Natural killer cell (primary cell): Measurements from ENCODE around the gene TRERF1. TPM values are rescaled to one million over a fixed set of nuclear protein-coding genes. Genes with fewer than 3 reads are reported as not detected.

Source experiments
- ATAC-seq, 3 donors: fragments of 150-1000 bp in 2 of 3; fragments of 200-7000 bp in 1 of 3; cut with Tn5 transposase; 1 replicate in 1 of 3; 2 replicates in 2 of 3; pipeline ENCODE4 v1.10.0; 2021; ENCODE audit warnings: mild to moderate bottlenecking in 2 of 3, moderate library complexity in 2 of 3
- DNase-seq, 2 donors: peaks; one replicate each; pipeline versions ENCODE4 v3.0.0 to v3.0.0-alpha.2; 2013 to 2021; ENCODE audit warnings: mixed read lengths in 1 of 2
- H3K27ac ChIP-seq: one replicate; pipeline ENCODE4 v1.5.1; 2013; ENCODE audit warnings: mild to moderate bottlenecking, low read length
- H3K27me3 ChIP-seq: one replicate; pipeline ENCODE4 v1.6.1; 2013; ENCODE audit warnings: low read length; ENCODE audit not compliant: control insufficient read depth, insufficient read depth
- H3K36me3 ChIP-seq: one replicate; pipeline ENCODE4 v1.6.1; 2013; ENCODE audit warnings: low read length; ENCODE audit not compliant: control insufficient read depth, insufficient read depth
- H3K4me1 ChIP-seq: one replicate; pipeline ENCODE4 v1.6.1; 2013; ENCODE audit warnings: low read length; ENCODE audit not compliant: control insufficient read depth, insufficient read depth
- H3K4me3 ChIP-seq: one replicate; pipeline ENCODE4 v1.5.1; 2013; ENCODE audit warnings: low read length
- H3K9me3 ChIP-seq: one replicate; pipeline ENCODE4 v1.6.1; 2013; ENCODE audit warnings: low read length; ENCODE audit not compliant: control insufficient read depth, insufficient read depth
- H3K27ac Mint-ChIP-seq, 2 donors: one replicate each; pipeline ENCODE4 v1.8.0; 2022; ENCODE audit warnings: mild to moderate bottlenecking in 2 of 2, mixed read lengths in 2 of 2, moderate library complexity in 1 of 2
- H3K27me3 Mint-ChIP-seq, 2 donors: one replicate each; pipeline ENCODE4 v1.8.0; 2022; ENCODE audit warnings: low read depth in 2 of 2, mixed read lengths in 2 of 2
- H3K36me3 Mint-ChIP-seq: one replicate; pipeline ENCODE4 v1.8.0; 2022; ENCODE audit warnings: mixed read lengths
- H3K4me1 Mint-ChIP-seq, 2 donors: one replicate each; pipeline ENCODE4 v1.8.0; 2022; ENCODE audit warnings: mixed read lengths in 2 of 2
- H3K4me3 Mint-ChIP-seq: one replicate; pipeline ENCODE4 v1.8.0; 2022; ENCODE audit warnings: mild to moderate bottlenecking, moderate library complexity, mixed read lengths
- H3K9me3 Mint-ChIP-seq, 2 donors: one replicate each; pipeline ENCODE4 v1.8.0; 2022; ENCODE audit warnings: mixed read lengths in 2 of 2
- WGBS: methylation state at CpG from one replicate; pipeline ENCODE4 v1.1.7; 2013; ENCODE audit warnings: missing lambda C conversion rate; ENCODE audit not compliant: insufficient coverage; 5-methylcytosine and 5-hydroxymethylcytosine counted together
- intact Hi-C: fragments of 100-400 bp; cut with micrococcal nuclease; formaldehyde crosslinking; loops from one replicate; pipeline ENCODE4 v1.14.2; 2022
- total RNA-seq, 4 donors: library from RNA; stranded (reverse); fragments of 120-200 nt in 1 of 4; gene quantifications; one replicate each; pipeline versions ENCODE4 v1.2.3 to v1.2.4, GENCODE V29; 2013 to 2022
- TF ChIP-seq, protein P1 (sequence below): fragments of 200-600 bp; IDR thresholded peaks from one replicate; pipeline ENCODE4 v1.8.0; 2022; ENCODE audit warnings: antibody characterized with exemption

TRERF1 gene
- total RNA-seq, 3 donors from 2014 or later (not counting 1 experiment from before 2014, with no cell fraction given) = 34.6 to 42.3 (median 38.6) TPM

GRCh38 chr6:42314571-42315258, 137.0 kb downstream of the TRERF1 start:
- no peaks in the 10 kb centered on the region for H3K27me3 Mint-ChIP-seq
- H3K9me3 Mint-ChIP-seq = no peaks in the 10 kb centered on the region
- WGBS = 94% methylated on average over 10 of the region's 10 CpGs
- peak overlapping the region in 1 of 2 donors; percentile 31 for H3K27ac Mint-ChIP-seq
- H3K36me3 ChIP-seq = peaks cover 5% of the 10 kb centered on the region
- peaks cover 42 to 43% of the 10 kb centered on the region in 2 donors for H3K4me1 Mint-ChIP-seq
- ATAC-seq (no peak), DNase-seq (no peak)
- H3K36me3 Mint-ChIP-seq = no peaks in the 10 kb centered on the region
- H3K27me3 ChIP-seq = no peaks in the 10 kb centered on the region
- H3K4me1 ChIP-seq = peaks cover 24% of the 10 kb centered on the region
- no peak overlapping the region for H3K27ac ChIP-seq
- intact Hi-C loops = no loop called here
- TF ChIP-seq, protein P1, sequence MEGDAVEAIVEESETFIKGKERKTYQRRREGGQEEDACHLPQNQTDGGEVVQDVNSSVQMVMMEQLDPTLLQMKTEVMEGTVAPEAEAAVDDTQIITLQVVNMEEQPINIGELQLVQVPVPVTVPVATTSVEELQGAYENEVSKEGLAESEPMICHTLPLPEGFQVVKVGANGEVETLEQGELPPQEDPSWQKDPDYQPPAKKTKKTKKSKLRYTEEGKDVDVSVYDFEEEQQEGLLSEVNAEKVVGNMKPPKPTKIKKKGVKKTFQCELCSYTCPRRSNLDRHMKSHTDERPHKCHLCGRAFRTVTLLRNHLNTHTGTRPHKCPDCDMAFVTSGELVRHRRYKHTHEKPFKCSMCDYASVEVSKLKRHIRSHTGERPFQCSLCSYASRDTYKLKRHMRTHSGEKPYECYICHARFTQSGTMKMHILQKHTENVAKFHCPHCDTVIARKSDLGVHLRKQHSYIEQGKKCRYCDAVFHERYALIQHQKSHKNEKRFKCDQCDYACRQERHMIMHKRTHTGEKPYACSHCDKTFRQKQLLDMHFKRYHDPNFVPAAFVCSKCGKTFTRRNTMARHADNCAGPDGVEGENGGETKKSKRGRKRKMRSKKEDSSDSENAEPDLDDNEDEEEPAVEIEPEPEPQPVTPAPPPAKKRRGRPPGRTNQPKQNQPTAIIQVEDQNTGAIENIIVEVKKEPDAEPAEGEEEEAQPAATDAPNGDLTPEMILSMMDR = no peak
- H3K4me3 Mint-ChIP-seq = no peak overlapping the region
- H3K4me3 ChIP-seq = no peak overlapping the region
- no peaks in the 10 kb centered on the region for H3K9me3 ChIP-seq

DNA sequence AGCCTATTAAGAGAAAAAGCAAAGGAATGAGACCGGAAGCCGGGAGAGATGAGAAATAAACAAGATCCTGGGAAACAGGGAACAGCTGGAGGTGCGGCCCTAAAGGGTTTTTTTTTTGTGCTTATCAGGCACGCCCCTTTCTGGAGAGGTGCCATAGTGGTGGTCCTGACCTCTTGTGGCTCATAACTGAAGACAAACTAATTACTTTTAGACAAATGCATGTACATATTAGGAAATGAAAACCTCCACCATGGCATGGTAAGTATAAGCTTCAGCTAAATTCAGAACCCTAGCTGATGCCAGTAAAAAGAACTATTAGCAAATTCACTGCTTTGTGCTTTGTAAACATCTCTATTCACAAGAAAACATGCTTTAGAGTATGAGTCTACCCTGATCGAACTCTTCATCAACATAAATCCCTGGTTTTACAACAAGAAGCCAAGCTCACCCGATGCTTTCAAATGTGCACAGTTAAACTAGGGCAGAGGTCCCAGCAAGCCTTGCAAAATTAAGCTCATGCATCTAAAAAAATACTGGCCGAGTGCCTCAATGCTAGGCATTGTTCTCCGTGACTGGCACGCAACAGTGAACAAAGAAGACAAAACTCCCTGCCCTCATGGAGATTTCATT, 137.7 kb downstream of the TRERF1 start:
- Mint-ChIP-seq H3K27me3 (no peaks in the 10 kb centered on the region), H3K27ac (no peak overlapping the region), H3K4me1 (peaks cover 39% of the 10 kb centered on the region in 2 donors), H3K9me3 (no peaks in the 10 kb centered on the region), H3K36me3 (no peaks in the 10 kb centered on the region), H3K4me3 (no peak overlapping the region)
- no peaks in the 10 kb centered on the region for H3K9me3 ChIP-seq
- no peak overlapping the region for H3K27ac ChIP-seq
- ATAC-seq (no peak), DNase-seq (peak in 1 of 2 donors; percentile 22)
- no peak overlapping the region for H3K4me3 ChIP-seq
- WGBS = 96% methylated on average over 8 of the region's 9 CpGs
- H3K27me3 ChIP-seq = no peaks in the 10 kb centered on the region
- H3K4me1 ChIP-seq = peaks cover 24% of the 10 kb centered on the region
- TF ChIP-seq, protein P1 = no peak
- intact Hi-C loops = no loop called here
- H3K36me3 ChIP-seq = peaks cover 5% of the 10 kb centered on the region

GRCh38 chr6:42313038-42313437, 138.7 kb downstream of the TRERF1 start:
- Histone ChIP-seq H3K27ac (no peak overlapping the region), H3K9me3 (no peaks in the 10 kb centered on the region), H3K27me3 (no peaks in the 10 kb centered on the region), H3K4me1 (peaks cover 24% of the 10 kb centered on the region), H3K4me3 (no peak overlapping the region), H3K36me3 (peaks cover 5% of the 10 kb centered on the region)
- no peak overlapping the region for H3K4me3 Mint-ChIP-seq
- peaks cover 0 to 2% of the 10 kb centered on the region in 2 donors for H3K9me3 Mint-ChIP-seq
- H3K4me1 Mint-ChIP-seq = peaks cover 35 to 39% of the 10 kb centered on the region in 2 donors
- 79% methylated on average over 6 of the region's 6 CpGs for WGBS
- no peak for ATAC-seq
- no peak for DNase-seq
- intact Hi-C loops = no loop called here
- TF ChIP-seq, protein P1 = no peak
- no peaks in the 10 kb centered on the region for H3K27me3 Mint-ChIP-seq
- peak overlapping the region; percentile 23 to 64 for H3K27ac Mint-ChIP-seq
- no peaks in the 10 kb centered on the region for H3K36me3 Mint-ChIP-seq
